ENCODE measurements around the gene ATP10A. TPM values are rescaled to one million over a fixed set of nuclear protein-coding genes. Genes with fewer than 3 reads are reported as not detected.
A peak's percentile ranks its signal among the peaks of the same experiment; 100 is the strongest.

ATP10A gene
- total RNA-seq, 1 experiment from 2014 or later: 7.1 TPM

GRCh38 chr15:25846377-25846776 is 16.8 kb downstream of the ATP10A start:
- in situ Hi-C loops (cut with HindIII; ENCODE audit: low pct_unique_long_range_greater_than_20kb, low sequenced_read_pairs): no loop called here

GRCh38 chr15:25844981-25845680 is 18.0 kb downstream of the ATP10A start:
- no peak for DNase-seq (ENCODE audit: low read depth, low spot score)
- in situ Hi-C loops (cut with HindIII; ENCODE audit: low pct_unique_long_range_greater_than_20kb, low sequenced_read_pairs): no loop called here

More at GRCh38 chr15:25846377-25846776, 16.8 kb downstream of the ATP10A start:
- no peak for DNase-seq (ENCODE audit: low read depth, low spot score)

- in situ Hi-C loops (cut with HindIII; ENCODE audit: low pct_unique_long_range_greater_than_20kb, low sequenced_read_pairs): no loop called here
Observed at GRCh38 chr15:25844542-25844941, 18.6 kb downstream of the ATP10A start.

GRCh38 chr15:25844076-25844475 is 19.1 kb downstream of the ATP10A start:
- in situ Hi-C loops (cut with HindIII; ENCODE audit: low pct_unique_long_range_greater_than_20kb, low sequenced_read_pairs): no loop called here
- no peak for DNase-seq (ENCODE audit: low read depth, low spot score)

More at GRCh38 chr15:25844542-25844941, 18.6 kb downstream of the ATP10A start:
- DNase-seq (ENCODE audit: low read depth, low spot score): no peak

GRCh38 chr15:25839638-25840156 is 23.4 kb downstream of the ATP10A start:
- in situ Hi-C loops (cut with HindIII; ENCODE audit: low pct_unique_long_range_greater_than_20kb, low sequenced_read_pairs): no loop called here
- DNase-seq (ENCODE audit: low read depth, low spot score): no peak

- in situ Hi-C loops (cut with HindIII; ENCODE audit: low pct_unique_long_range_greater_than_20kb, low sequenced_read_pairs): no loop called here
- no peak for DNase-seq (ENCODE audit: low read depth, low spot score)
Observed at GRCh38 chr15:25838871-25839195, 24.3 kb downstream of the ATP10A start.

GRCh38 chr15:25838191-25838870 is 24.8 kb downstream of the ATP10A start:
- DNase-seq (ENCODE audit: low read depth, low spot score): no peak
- in situ Hi-C loops (cut with HindIII; ENCODE audit: low pct_unique_long_range_greater_than_20kb, low sequenced_read_pairs): no loop called here

GRCh38 chr15:25832158-25832557 is 31.0 kb downstream of the ATP10A start:
- in situ Hi-C loops (cut with HindIII; ENCODE audit: low pct_unique_long_range_greater_than_20kb, low sequenced_read_pairs): no loop called here
- DNase-seq (ENCODE audit: low read depth, low spot score): no peak

GRCh38 chr15:25830844-25831451 is 32.2 kb downstream of the ATP10A start:
- in situ Hi-C loops (cut with HindIII; ENCODE audit: low pct_unique_long_range_greater_than_20kb, low sequenced_read_pairs): no loop called here
- DNase-seq (ENCODE audit: low read depth, low spot score): no peak

- in situ Hi-C loops (cut with HindIII; ENCODE audit: low pct_unique_long_range_greater_than_20kb, low sequenced_read_pairs): no loop called here
- DNase-seq (ENCODE audit: low read depth, low spot score): no peak
Observed at GRCh38 chr15:25829073-25829472, 34.1 kb downstream of the ATP10A start.

- in situ Hi-C loops (cut with HindIII; ENCODE audit: low pct_unique_long_range_greater_than_20kb, low sequenced_read_pairs): no loop called here
- no peak for DNase-seq (ENCODE audit: low read depth, low spot score)
Observed at GRCh38 chr15:25825207-25825606, 37.9 kb downstream of the ATP10A start.

- no peak for DNase-seq (ENCODE audit: low read depth, low spot score)
- in situ Hi-C loops (cut with HindIII; ENCODE audit: low pct_unique_long_range_greater_than_20kb, low sequenced_read_pairs): no loop called here
Observed at GRCh38 chr15:25824618-25825017, 38.5 kb downstream of the ATP10A start.

- no peak for DNase-seq (ENCODE audit: low read depth, low spot score)
- in situ Hi-C loops (cut with HindIII; ENCODE audit: low pct_unique_long_range_greater_than_20kb, low sequenced_read_pairs): no loop called here
Observed at GRCh38 chr15:25812845-25813244, 50.3 kb downstream of the ATP10A start.

- peak; percentile 69 for DNase-seq (ENCODE audit: low read depth, low spot score)
- in situ Hi-C loops (cut with HindIII; ENCODE audit: low pct_unique_long_range_greater_than_20kb, low sequenced_read_pairs): no loop called here
Observed at GRCh38 chr15:25812073-25812472, 51.1 kb downstream of the ATP10A start.

- in situ Hi-C loops (cut with HindIII; ENCODE audit: low pct_unique_long_range_greater_than_20kb, low sequenced_read_pairs): no loop called here
- DNase-seq (ENCODE audit: low read depth, low spot score): no peak
Observed at GRCh38 chr15:25811481-25811906, 51.6 kb downstream of the ATP10A start.

GRCh38 chr15:25810631-25811091 is 52.5 kb downstream of the ATP10A start:
- DNase-seq (ENCODE audit: low read depth, low spot score): no peak
- in situ Hi-C loops (cut with HindIII; ENCODE audit: low pct_unique_long_range_greater_than_20kb, low sequenced_read_pairs): no loop called here

- in situ Hi-C loops (cut with HindIII; ENCODE audit: low pct_unique_long_range_greater_than_20kb, low sequenced_read_pairs): no loop called here
- no peak for DNase-seq (ENCODE audit: low read depth, low spot score)
Observed at GRCh38 chr15:25810154-25810553, 53.0 kb downstream of the ATP10A start.

GRCh38 chr15:25807063-25807462 is 56.1 kb downstream of the ATP10A start:
- in situ Hi-C loops (cut with HindIII; ENCODE audit: low pct_unique_long_range_greater_than_20kb, low sequenced_read_pairs): no loop called here
- no peak for DNase-seq (ENCODE audit: low read depth, low spot score)

Measured in SK-MEL-5 (cell line).